ENCODE data around the gene TMEM145. TPM values are rescaled to one million over a fixed set of nuclear protein-coding genes. Genes with fewer than 3 reads are reported as not detected.

TMEM145 gene
- total RNA-seq, 1 donor from 2014 or later = not detected

DNA sequence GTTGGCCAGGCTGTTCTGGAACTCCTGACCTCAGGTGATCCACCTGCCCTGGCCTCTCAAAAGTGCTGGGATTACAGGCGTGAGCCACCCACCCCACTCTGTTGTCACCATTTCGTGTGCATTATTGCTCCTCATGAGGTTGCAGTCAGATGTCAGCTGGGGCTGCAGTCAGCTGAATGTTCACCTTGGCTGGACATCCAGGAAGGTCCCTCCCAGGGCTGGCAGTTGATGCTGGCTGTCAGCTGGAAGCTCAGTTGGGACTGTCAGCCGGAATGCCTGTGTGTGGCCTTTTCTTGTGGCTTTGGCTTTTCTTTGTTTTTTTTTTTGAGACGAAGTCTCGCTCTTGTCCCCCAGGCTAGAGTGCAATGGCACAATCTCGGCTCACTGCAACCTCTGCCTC lies 18.9 kb downstream of the TMEM145 start:
- H3K9me3 ChIP-seq (ENCODE audit: insufficient read depth, low read depth, low read length) = no peaks in the 10 kb centered on the region
- no peak overlapping the region for H2AFZ ChIP-seq (ENCODE audit: low read depth, low read length)
- Mint-ChIP-seq H3K9me3 (ENCODE audit: unreplicated experiment) (no peaks in the 10 kb centered on the region), H3K36me3 (ENCODE audit: low read depth, unreplicated experiment) (peaks cover 3% of the 10 kb centered on the region), H3K27me3 (ENCODE audit: low read depth, unreplicated experiment) (no peaks in the 10 kb centered on the region), H3K4me1 (ENCODE audit: low read depth, unreplicated experiment) (peaks cover 15% of the 10 kb centered on the region), H3K4me3 (ENCODE audit: unreplicated experiment) (no peak overlapping the region), H3K27ac (ENCODE audit: unreplicated experiment) (no peak overlapping the region)
- TF ChIP-seq EZH2 (IDR thresholded peaks at IDR 0.05; ENCODE audit: insufficient read depth, low read length) = no peak
- TF ChIP-seq, protein P1, sequence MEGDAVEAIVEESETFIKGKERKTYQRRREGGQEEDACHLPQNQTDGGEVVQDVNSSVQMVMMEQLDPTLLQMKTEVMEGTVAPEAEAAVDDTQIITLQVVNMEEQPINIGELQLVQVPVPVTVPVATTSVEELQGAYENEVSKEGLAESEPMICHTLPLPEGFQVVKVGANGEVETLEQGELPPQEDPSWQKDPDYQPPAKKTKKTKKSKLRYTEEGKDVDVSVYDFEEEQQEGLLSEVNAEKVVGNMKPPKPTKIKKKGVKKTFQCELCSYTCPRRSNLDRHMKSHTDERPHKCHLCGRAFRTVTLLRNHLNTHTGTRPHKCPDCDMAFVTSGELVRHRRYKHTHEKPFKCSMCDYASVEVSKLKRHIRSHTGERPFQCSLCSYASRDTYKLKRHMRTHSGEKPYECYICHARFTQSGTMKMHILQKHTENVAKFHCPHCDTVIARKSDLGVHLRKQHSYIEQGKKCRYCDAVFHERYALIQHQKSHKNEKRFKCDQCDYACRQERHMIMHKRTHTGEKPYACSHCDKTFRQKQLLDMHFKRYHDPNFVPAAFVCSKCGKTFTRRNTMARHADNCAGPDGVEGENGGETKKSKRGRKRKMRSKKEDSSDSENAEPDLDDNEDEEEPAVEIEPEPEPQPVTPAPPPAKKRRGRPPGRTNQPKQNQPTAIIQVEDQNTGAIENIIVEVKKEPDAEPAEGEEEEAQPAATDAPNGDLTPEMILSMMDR (IDR thresholded peaks at IDR 0.05; ENCODE audit: insufficient read depth, low read depth, low read length) = no peak
- no peak for FAIRE-seq
- H3K9ac ChIP-seq (ENCODE audit: low read length) = no peak overlapping the region
- peaks cover 38% of the 10 kb centered on the region for H3K79me2 ChIP-seq (ENCODE audit: insufficient read depth, low read length)
- no peak for DNase-seq (ENCODE audit: low read depth)
- H3K4me2 ChIP-seq (ENCODE audit: low read length) = no peak overlapping the region
- H3K27ac ChIP-seq (ENCODE audit: low read depth, low read length) = no peak overlapping the region
- no peaks in the 10 kb centered on the region for H3K27me3 ChIP-seq (ENCODE audit: insufficient read depth, low read length)
- no peaks in the 10 kb centered on the region for H3K36me3 ChIP-seq (ENCODE audit: insufficient read depth, low read length)
- H3K4me1 ChIP-seq (ENCODE audit: insufficient read depth, low read length) = no peaks in the 10 kb centered on the region
- peaks cover 55% of the 10 kb centered on the region for H4K20me1 ChIP-seq (ENCODE audit: insufficient read depth, low read length)
- H3K4me3 ChIP-seq (ENCODE audit: insufficient read depth, low read depth, low read length) = no peak overlapping the region

- no peak for DNase-seq (ENCODE audit: low read depth)
- Histone ChIP-seq H2AFZ (ENCODE audit: low read depth, low read length) (no peak overlapping the region), H3K79me2 (ENCODE audit: insufficient read depth, low read length) (peaks cover 28% of the 10 kb centered on the region), H3K4me1 (ENCODE audit: insufficient read depth, low read length) (no peaks in the 10 kb centered on the region), H3K36me3 (ENCODE audit: insufficient read depth, low read length) (no peaks in the 10 kb centered on the region), H3K9me3 (ENCODE audit: insufficient read depth, low read depth, low read length) (no peaks in the 10 kb centered on the region), H3K4me3 (ENCODE audit: insufficient read depth, low read depth, low read length) (no peak overlapping the region), H3K27ac (ENCODE audit: low read depth, low read length) (no peak overlapping the region), H3K27me3 (ENCODE audit: insufficient read depth, low read length) (no peaks in the 10 kb centered on the region), H3K4me2 (ENCODE audit: low read length) (no peak overlapping the region), H3K9ac (ENCODE audit: low read length) (no peak overlapping the region), H4K20me1 (ENCODE audit: insufficient read depth, low read length) (peaks cover 46% of the 10 kb centered on the region)
- FAIRE-seq = no peak
- no peaks in the 10 kb centered on the region for H3K27me3 Mint-ChIP-seq (ENCODE audit: low read depth, unreplicated experiment)
- H3K9me3 Mint-ChIP-seq (ENCODE audit: unreplicated experiment) = no peaks in the 10 kb centered on the region
- no peak overlapping the region for H3K4me3 Mint-ChIP-seq (ENCODE audit: unreplicated experiment)
- H3K36me3 Mint-ChIP-seq (ENCODE audit: low read depth, unreplicated experiment) = peaks cover 3% of the 10 kb centered on the region
- no peak for TF ChIP-seq EZH2 (IDR thresholded peaks at IDR 0.05; ENCODE audit: insufficient read depth, low read length)
- TF ChIP-seq, protein P1 (IDR thresholded peaks at IDR 0.05; ENCODE audit: insufficient read depth, low read depth, low read length) = no peak
- H3K4me1 Mint-ChIP-seq (ENCODE audit: low read depth, unreplicated experiment) = peaks cover 9% of the 10 kb centered on the region
- H3K27ac Mint-ChIP-seq (ENCODE audit: unreplicated experiment) = no peak overlapping the region
These were observed 19.9 kb downstream of the TMEM145 start for GRCh38 chr19:42333018-42333417.

DNA sequence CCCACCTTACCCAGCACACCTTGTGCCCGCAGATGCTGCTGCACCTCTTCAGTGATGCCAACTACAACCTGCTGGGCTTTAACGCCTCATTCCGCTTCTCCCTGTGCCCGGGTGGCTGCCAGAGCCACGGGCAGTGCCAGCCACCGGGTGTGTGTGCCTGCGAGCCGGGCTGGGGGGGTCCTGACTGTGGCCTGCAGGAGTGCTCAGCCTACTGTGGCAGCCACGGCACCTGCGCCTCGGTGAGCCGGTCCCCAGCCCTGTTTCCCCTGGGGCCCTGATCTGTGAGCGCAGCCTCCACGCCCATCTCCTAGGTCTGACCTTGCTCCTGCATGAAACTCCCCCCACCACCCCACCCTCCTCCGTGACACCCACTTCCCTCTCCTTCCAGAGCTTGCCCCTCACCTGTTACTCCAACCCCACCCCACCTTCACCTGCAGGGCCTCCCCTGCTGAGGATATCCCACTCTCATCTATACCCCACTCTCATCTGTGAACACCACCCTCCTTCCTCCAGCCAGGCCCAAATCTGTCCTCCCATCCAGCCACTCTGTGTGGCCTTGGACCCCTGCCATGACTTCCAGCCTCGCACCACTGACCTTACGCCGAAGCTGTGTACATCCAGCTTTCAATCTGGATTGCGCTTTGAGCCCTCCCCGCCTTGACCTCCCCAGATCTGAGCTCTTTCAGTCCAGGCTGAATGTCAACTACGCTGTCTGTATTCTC lies 21.0 kb downstream of the TMEM145 start:
- Histone ChIP-seq H3K4me3 (ENCODE audit: insufficient read depth, low read depth, low read length) (no peak overlapping the region), H4K20me1 (ENCODE audit: insufficient read depth, low read length) (peaks cover 35% of the 10 kb centered on the region), H2AFZ (ENCODE audit: low read depth, low read length) (no peak overlapping the region), H3K79me2 (ENCODE audit: insufficient read depth, low read length) (peaks cover 18% of the 10 kb centered on the region), H3K27ac (ENCODE audit: low read depth, low read length) (no peak overlapping the region), H3K4me2 (ENCODE audit: low read length) (no peak overlapping the region), H3K9ac (ENCODE audit: low read length) (no peak overlapping the region), H3K4me1 (ENCODE audit: insufficient read depth, low read length) (no peaks in the 10 kb centered on the region), H3K27me3 (ENCODE audit: insufficient read depth, low read length) (no peaks in the 10 kb centered on the region), H3K9me3 (ENCODE audit: insufficient read depth, low read depth, low read length) (no peaks in the 10 kb centered on the region), H3K36me3 (ENCODE audit: insufficient read depth, low read length) (no peaks in the 10 kb centered on the region)
- H3K27ac Mint-ChIP-seq (ENCODE audit: unreplicated experiment) = no peak overlapping the region
- H3K27me3 Mint-ChIP-seq (ENCODE audit: low read depth, unreplicated experiment) = no peaks in the 10 kb centered on the region
- peaks cover 6% of the 10 kb centered on the region for H3K36me3 Mint-ChIP-seq (ENCODE audit: low read depth, unreplicated experiment)
- H3K9me3 Mint-ChIP-seq (ENCODE audit: unreplicated experiment) = no peaks in the 10 kb centered on the region
- H3K4me1 Mint-ChIP-seq (ENCODE audit: low read depth, unreplicated experiment) = peaks cover 7% of the 10 kb centered on the region
- no peak overlapping the region for H3K4me3 Mint-ChIP-seq (ENCODE audit: unreplicated experiment)
- no peak for FAIRE-seq
- no peak for DNase-seq (ENCODE audit: low read depth)
- TF ChIP-seq EZH2 (IDR thresholded peaks at IDR 0.05; ENCODE audit: insufficient read depth, low read length) = no peak
- TF ChIP-seq, protein P1 (IDR thresholded peaks at IDR 0.05; ENCODE audit: insufficient read depth, low read depth, low read length) = no peak
